ENCODE results near the gene SERPING1. TPM values are rescaled to one million over a fixed set of nuclear protein-coding genes. Genes with fewer than 3 reads are reported as not detected.

Gene SERPING1
- polyA plus RNA-seq, 1 of the 3 experiments (the other 2 are of a cell fraction) = 4.5 TPM

- peaks cover 19% of the 10 kb centered on the region for H3K27me3 ChIP-seq (ENCODE audit: insufficient read depth)
- H3K4me1 ChIP-seq (ENCODE audit: control insufficient read depth in 1 of 2, insufficient read depth in 2 of 2, low read depth in 1 of 2, low read length in 1 of 2) = no peaks in the 10 kb centered on the region
- H3K9me2 ChIP-seq = no peaks in the 10 kb centered on the region
- H3K9ac ChIP-seq = no peak overlapping the region
- ChIA-PET CTCF (interaction anchor here (1.0 to 2.6 kb wide), 3 partner anchors 18 to 126 kb away, joined by 3 to 12 read pairs (median 3); no protein-coding TSS in a partner anchor), POLR2A (no interaction called here)
- no peak for DNase-seq
- H3K4me2 ChIP-seq = no peak overlapping the region
- H3K9me3 ChIP-seq = no peaks in the 10 kb centered on the region
- no peaks in the 10 kb centered on the region for H4K20me1 ChIP-seq (ENCODE audit: insufficient read depth)
- H3K27ac ChIP-seq (ENCODE audit: low read depth in 2 of 2, low read length in 1 of 2) = no peak overlapping the region
- H3K79me2 ChIP-seq (ENCODE audit: insufficient read depth) = no peaks in the 10 kb centered on the region
- WGBS (ENCODE audit: low lambda C conversion rate) = 34% methylated on average over 2 of the region's 2 CpGs
- no peak overlapping the region for H2AFZ ChIP-seq (ENCODE audit: low read depth)
- no peaks in the 10 kb centered on the region for H3F3A ChIP-seq (replicated peaks; ENCODE audit: insufficient read depth)
- no peak for TF ChIP-seq REST (IDR thresholded peaks at IDR 0.05; ENCODE audit: low read depth, low read length)
- TF ChIP-seq CTCF (IDR thresholded peaks at IDR 0.05) = peak; percentile 35
- TF ChIP-seq RFX5 (IDR thresholded peaks at IDR 0.05; ENCODE audit: low read length) = no peak
- no peak overlapping the region for H3K4me3 ChIP-seq (ENCODE audit: low read depth in 2 of 2, low read length in 1 of 2)
- H3K36me3 ChIP-seq (replicated peaks in 1 of 2; ENCODE audit: control insufficient read depth in 1 of 2, insufficient read depth in 2 of 2, low read length in 1 of 2) = no peaks in the 10 kb centered on the region
These were observed 21.8 kb downstream of the SERPING1 start for GRCh38 chr11:57619331-57619730.

- Histone ChIP-seq H3K27ac (ENCODE audit: low read depth in 2 of 2, low read length in 1 of 2) (no peak overlapping the region), H3K4me3 (ENCODE audit: low read depth in 2 of 2, low read length in 1 of 2) (no peak overlapping the region), H3K9me3 (no peaks in the 10 kb centered on the region), H3K79me2 (ENCODE audit: insufficient read depth) (no peaks in the 10 kb centered on the region), H3K4me2 (no peak overlapping the region), H3F3A (replicated peaks; ENCODE audit: insufficient read depth) (no peaks in the 10 kb centered on the region), H3K27me3 (ENCODE audit: insufficient read depth) (peaks cover 11% of the 10 kb centered on the region; the same call in 1 of the 2 replicates), H3K9ac (no peak overlapping the region), H4K20me1 (ENCODE audit: insufficient read depth) (no peaks in the 10 kb centered on the region), H3K9me2 (no peaks in the 10 kb centered on the region), H3K4me1 (ENCODE audit: control insufficient read depth in 1 of 2, insufficient read depth in 2 of 2, low read depth in 1 of 2, low read length in 1 of 2) (no peaks in the 10 kb centered on the region), H3K36me3 (replicated peaks in 1 of 2; ENCODE audit: control insufficient read depth in 1 of 2, insufficient read depth in 2 of 2, low read length in 1 of 2) (no peaks in the 10 kb centered on the region), H2AFZ (ENCODE audit: low read depth) (no peak overlapping the region)
- no peak for DNase-seq
- TF ChIP-seq RCOR1 (IDR thresholded peaks at IDR 0.05; ENCODE audit: low read length) = no peak
- no peak for TF ChIP-seq TEAD4 (IDR thresholded peaks at IDR 0.05; ENCODE audit: borderline replicate concordance, insufficient read depth)
- TF ChIP-seq NRF1 (IDR thresholded peaks at IDR 0.05; ENCODE audit: low read depth, low read length) = no peak
- TF ChIP-seq RFX5 (IDR thresholded peaks at IDR 0.05; ENCODE audit: low read length) = no peak
- no peak for TF ChIP-seq USF2 (IDR thresholded peaks at IDR 0.05; ENCODE audit: borderline replicate concordance, low read depth, low read length)
- TF ChIP-seq CHD2 (IDR thresholded peaks at IDR 0.05; ENCODE audit: low read length, partially characterized antibody) = no peak
- no peak for TF ChIP-seq EP300 (IDR thresholded peaks at IDR 0.05; ENCODE audit: borderline replicate concordance in 1 of 2, low read depth in 1 of 2, low read length in 1 of 2)
- TF ChIP-seq SMC3 (IDR thresholded peaks at IDR 0.05; ENCODE audit: low read depth, low read length) = no peak
- TF ChIP-seq REST (IDR thresholded peaks at IDR 0.05; ENCODE audit: low read depth, low read length) = no peak
- no peak for TF ChIP-seq YY1 (IDR thresholded peaks at IDR 0.05; ENCODE audit: low read depth)
- no peak for TF ChIP-seq FOXJ3 (CRISPR knock-in tag; IDR thresholded peaks at IDR 0.05)
- TF ChIP-seq MEF2A (IDR thresholded peaks at IDR 0.05; ENCODE audit: borderline replicate concordance, low read depth) = no peak
- no peak for TF ChIP-seq USF1 (IDR thresholded peaks at IDR 0.05; ENCODE audit: borderline replicate concordance, low read depth)
- CTCF ChIA-PET = interaction anchor here (0.7 to 1.3 kb wide), 3 partner anchors 16 to 53 kb away, joined by 3 to 4 read pairs (median 3); partner anchors contain the start of gene UBE2L6
- POLR2A ChIA-PET = no interaction called here
These were observed 23.0 kb downstream of the SERPING1 start for GRCh38 chr11:57620467-57620866.
